Ovary (tissue), 3 donors: ENCODE results near the gene ADAT3.

Experiments
- EP300 ChIP-seq: sonication (generic); formaldehyde crosslinking; IDR thresholded peaks from one replicate; pipeline ENCODE4 v1.6.1; 2017; ENCODE audit warnings: antibody characterized with exemption
- POLR2A ChIP-seq: fragments of 450-650 bp; IDR thresholded peaks from one replicate; pipeline ENCODE4 v1.6.1; 2017; ENCODE audit warnings: antibody characterized with exemption, mild to moderate bottlenecking, moderate library complexity
- TF ChIP-seq, protein P1 (sequence below), 3 donors: fragments of 450-650 bp in 2 of 3; fragments of 200-600 bp in 1 of 3; IDR thresholded peaks; one replicate each; pipeline versions ENCODE4 v1.5.1 to v1.8.0; 2016 to 2022; ENCODE audit warnings: antibody characterized with exemption in 3 of 3, mild to moderate bottlenecking in 1 of 3
- donor health status: DM: no; HTN: no; CAD: no.

DNA sequence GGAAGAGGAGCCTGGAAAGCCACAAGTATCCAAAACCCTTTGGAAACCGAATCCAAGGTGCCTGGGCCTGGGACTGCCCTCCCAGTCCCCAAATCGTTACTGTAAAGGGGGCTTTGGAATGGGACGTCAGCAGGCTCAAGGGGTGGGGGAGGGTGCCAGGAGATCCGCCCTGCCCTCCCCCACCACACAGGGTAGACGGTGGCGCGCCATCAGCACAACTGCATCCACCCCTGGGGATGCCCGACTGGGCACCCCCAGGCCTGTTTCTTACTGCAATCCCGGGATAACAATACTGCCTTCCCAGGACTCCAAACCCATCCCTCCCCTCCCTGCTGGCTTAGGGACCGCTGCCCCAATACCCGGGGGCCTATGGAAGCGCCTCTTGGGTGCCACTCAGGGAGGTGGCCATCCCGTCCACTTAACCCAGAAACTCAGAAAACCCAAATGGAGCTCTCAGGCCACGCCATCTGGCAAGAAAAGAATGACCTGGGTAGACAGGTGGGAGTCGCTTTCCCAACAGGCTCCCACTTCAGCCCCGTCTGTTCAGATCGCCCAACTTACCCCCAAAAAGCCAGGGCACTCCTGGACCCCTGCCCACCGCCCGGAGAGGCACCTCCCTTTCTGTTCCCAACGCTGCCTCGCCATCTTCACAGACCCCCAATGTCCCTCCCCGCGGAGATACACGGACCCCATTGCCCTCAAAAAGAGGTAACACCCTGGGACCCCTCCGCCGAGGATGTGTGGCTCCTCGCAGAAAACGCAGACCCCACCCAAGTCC, 44.2 kb upstream of the ADAT3 start:
- TF ChIP-seq, protein P1, sequence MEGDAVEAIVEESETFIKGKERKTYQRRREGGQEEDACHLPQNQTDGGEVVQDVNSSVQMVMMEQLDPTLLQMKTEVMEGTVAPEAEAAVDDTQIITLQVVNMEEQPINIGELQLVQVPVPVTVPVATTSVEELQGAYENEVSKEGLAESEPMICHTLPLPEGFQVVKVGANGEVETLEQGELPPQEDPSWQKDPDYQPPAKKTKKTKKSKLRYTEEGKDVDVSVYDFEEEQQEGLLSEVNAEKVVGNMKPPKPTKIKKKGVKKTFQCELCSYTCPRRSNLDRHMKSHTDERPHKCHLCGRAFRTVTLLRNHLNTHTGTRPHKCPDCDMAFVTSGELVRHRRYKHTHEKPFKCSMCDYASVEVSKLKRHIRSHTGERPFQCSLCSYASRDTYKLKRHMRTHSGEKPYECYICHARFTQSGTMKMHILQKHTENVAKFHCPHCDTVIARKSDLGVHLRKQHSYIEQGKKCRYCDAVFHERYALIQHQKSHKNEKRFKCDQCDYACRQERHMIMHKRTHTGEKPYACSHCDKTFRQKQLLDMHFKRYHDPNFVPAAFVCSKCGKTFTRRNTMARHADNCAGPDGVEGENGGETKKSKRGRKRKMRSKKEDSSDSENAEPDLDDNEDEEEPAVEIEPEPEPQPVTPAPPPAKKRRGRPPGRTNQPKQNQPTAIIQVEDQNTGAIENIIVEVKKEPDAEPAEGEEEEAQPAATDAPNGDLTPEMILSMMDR (IDR thresholded peaks at IDR 0.05), result no peak
- TF ChIP-seq POLR2A, result no peak
- no peak for TF ChIP-seq EP300
